ENCODE results near the gene GAL3ST1. TPM values are rescaled to one million over a fixed set of nuclear protein-coding genes. Genes with fewer than 3 reads are reported as not detected.
"Not testable (repeated sequence)": the region's sequence is repeated elsewhere in the genome, so short reads cannot be mapped to it uniquely, and the experiment has no call there.

The GAL3ST1 gene
- total RNA-seq, 1 donor from 2014 or later = 4.3 TPM

GRCh38 chr22:30596886-30597285 lies 22.4 kb upstream of the GAL3ST1 start:
- Histone ChIP-seq H3K4me3 (no peak overlapping the region), H3K4me1 (no peaks in the 10 kb centered on the region), H3K79me2 (ENCODE audit: low read depth) (no peaks in the 10 kb centered on the region), H4K20me1 (ENCODE audit: low read depth) (no peaks in the 10 kb centered on the region), H3K9me3 (ENCODE audit: low read depth) (no peaks in the 10 kb centered on the region), H3K27ac (no peak overlapping the region), H3K36me3 (no peaks in the 10 kb centered on the region), H3K4me2 (no peak overlapping the region), H3F3A (ENCODE audit: low read depth) (no peaks in the 10 kb centered on the region), H3K27me3 (peaks cover 25% of the 10 kb centered on the region), H3K9ac (no peak overlapping the region), H2AFZ (replicated peaks) (no peak overlapping the region)
- Mint-ChIP-seq H3K36me3 (no peaks in the 10 kb centered on the region), H3K4me3 (no peak overlapping the region), H3K4me1 (peaks cover under 1% of the 10 kb centered on the region), H3K27me3 (ENCODE audit: insufficient read depth, low read depth) (peaks cover under 1% of the 10 kb centered on the region), H3K9me3 (no peaks in the 10 kb centered on the region), H3K27ac (no peak overlapping the region)
- no peak for TF ChIP-seq EZH2 (IDR thresholded peaks at IDR 0.05)
- TF ChIP-seq CTCF (IDR thresholded peaks at IDR 0.05) = no peak
- no peak for TF ChIP-seq EZH2phosphoT487 (IDR thresholded peaks at IDR 0.05)
- no peak for DNase-seq (ENCODE audit: low spot score)

GRCh38 chr22:30596199-30596598 lies 21.7 kb upstream of the GAL3ST1 start:
- Mint-ChIP-seq H3K4me1 (no peaks in the 10 kb centered on the region), H3K4me3 (no peak overlapping the region), H3K9me3 (no peaks in the 10 kb centered on the region), H3K27me3 (ENCODE audit: insufficient read depth, low read depth) (no peaks in the 10 kb centered on the region), H3K27ac (no peak overlapping the region), H3K36me3 (no peaks in the 10 kb centered on the region)
- Histone ChIP-seq H3K9ac (no peak overlapping the region), H3K79me2 (ENCODE audit: low read depth) (peaks cover 5% of the 10 kb centered on the region), H4K20me1 (ENCODE audit: low read depth) (peaks cover 2% of the 10 kb centered on the region), H2AFZ (replicated peaks) (no peak overlapping the region), H3K27me3 (peaks cover 25% of the 10 kb centered on the region), H3F3A (ENCODE audit: low read depth) (no peaks in the 10 kb centered on the region), H3K27ac (no peak overlapping the region), H3K4me1 (no peaks in the 10 kb centered on the region), H3K36me3 (no peaks in the 10 kb centered on the region), H3K4me3 (no peak overlapping the region), H3K9me3 (ENCODE audit: low read depth) (no peaks in the 10 kb centered on the region), H3K4me2 (no peak overlapping the region)
- no peak for DNase-seq (ENCODE audit: low spot score)
- TF ChIP-seq EZH2 (IDR thresholded peaks at IDR 0.05) (no peak), CTCF (IDR thresholded peaks at IDR 0.05) (no peak), EZH2phosphoT487 (IDR thresholded peaks at IDR 0.05) (no peak)

- not testable (repeated sequence) for H3K27ac ChIP-seq; H3K4me3 ChIP-seq; H3K4me3 Mint-ChIP-seq; H3K36me3 Mint-ChIP-seq; H4K20me1 ChIP-seq (ENCODE audit: low read depth); DNase-seq (ENCODE audit: low spot score); H2AFZ ChIP-seq (replicated peaks); H3K27ac Mint-ChIP-seq; H3K9ac ChIP-seq; H3F3A ChIP-seq (ENCODE audit: low read depth); H3K4me1 Mint-ChIP-seq; H3K9me3 Mint-ChIP-seq; H3K9me3 ChIP-seq (ENCODE audit: low read depth); H3K36me3 ChIP-seq; H3K27me3 Mint-ChIP-seq (ENCODE audit: insufficient read depth, low read depth)
- Histone ChIP-seq H3K79me2 (ENCODE audit: low read depth) (peaks cover 25% of the 10 kb centered on the region), H3K4me1 (peaks cover 11% of the 10 kb centered on the region), H3K4me2 (peak overlapping the region; percentile 45), H3K27me3 (peaks cover 25% of the 10 kb centered on the region)
Measured at GRCh38 chr22:30592360-30592713, 17.9 kb upstream of the GAL3ST1 start.

- H3K27me3 Mint-ChIP-seq (ENCODE audit: insufficient read depth, low read depth) = peaks cover 2% of the 10 kb centered on the region
- Histone ChIP-seq H3K4me2 (peak within 1 kb of the TSS; percentile 97), H3K79me2 (ENCODE audit: low read depth) (peaks cover 25% of the 10 kb centered on the region), H3K9me3 (ENCODE audit: low read depth) (no peaks in the 10 kb centered on the region), H3K27me3 (peaks cover 25% of the 10 kb centered on the region), H4K20me1 (ENCODE audit: low read depth) (peaks cover 3% of the 10 kb centered on the region), H3F3A (ENCODE audit: low read depth) (no peaks in the 10 kb centered on the region), H3K4me3 (peak within 1 kb of the TSS; percentile 87), H3K36me3 (no peaks in the 10 kb centered on the region), H3K4me1 (peaks cover 11% of the 10 kb centered on the region), H3K27ac (peak within 1 kb of the TSS; percentile 86), H3K9ac (peak within 1 kb of the TSS; percentile 84), H2AFZ (replicated peaks) (peak within 1 kb of the TSS; percentile 80)
- H3K4me1 Mint-ChIP-seq = no peaks in the 10 kb centered on the region
- H3K27ac Mint-ChIP-seq = no peak within 1 kb of the TSS
- DNase-seq (ENCODE audit: low spot score) = peak; percentile 100
- no peak within 1 kb of the TSS for H3K4me3 Mint-ChIP-seq
- peaks cover 6% of the 10 kb centered on the region for H3K36me3 Mint-ChIP-seq
- H3K9me3 Mint-ChIP-seq = no peaks in the 10 kb centered on the region
- TF ChIP-seq EZH2 (IDR thresholded peaks at IDR 0.05) (no peak), CTCF (IDR thresholded peaks at IDR 0.05) (no peak), EZH2phosphoT487 (IDR thresholded peaks at IDR 0.05) (no peak)
Measured at GRCh38 chr22:30591588-30592359, 17.3 kb upstream of the GAL3ST1 start, which contains the start of gene PES1. Gene PES1 (minus strand): TSS chr22:30591910. CDS start chr22:30591833, 77 bp downstream.

Measured in neural progenitor cell (in vitro differentiated cells).